SK-N-SH (cell line): ENCODE data around the gene TTN. TPM values are rescaled to one million over a fixed set of nuclear protein-coding genes. Genes with fewer than 3 reads are reported as not detected.

Source experiments
- CTCF ChIA-PET: fragments of 300-600, 350-600 bp; formaldehyde crosslinking; extraction: SDS; loops from one replicate; lab custom pipeline; 2021; lab: Yijun Ruan, JAX
- POLR2A ChIA-PET: fragments of 350-600 bp; sonication (Branson Sonifier 250); formaldehyde crosslinking; extraction: SDS; loops from one replicate; lab custom pipeline; 2020; ENCODE audit warnings: antibody characterized with exemption, inconsistent platforms; lab: Yijun Ruan, JAX
- DNase-seq: peaks from one replicate; pipeline ENCODE4 v3.0.0; 2012
- H2AFZ ChIP-seq: fragments of 200-600 bp; sonication (generic); 2 replicates; pipeline ENCODE4 v1.8.1; 2016; ENCODE audit warnings: antibody characterized with exemption, mild to moderate bottlenecking, low read depth
- H3F3A ChIP-seq: fragments of 200-600 bp; sonication (generic); replicated peaks from 2 replicates; pipeline ENCODE3; 2016; ENCODE audit warnings: antibody characterized with exemption, mild to moderate bottlenecking; ENCODE audit not compliant: insufficient read depth
- H3K27ac ChIP-seq, 2 experiments: fragments of 200-500 bp in 1 of 2; fragments of 200-600 bp in 1 of 2; sonication (Bioruptor generic) in 1 of 2; sonication (generic), shearing (Covaris generic) in 1 of 2; 2 replicates each; pipeline versions ENCODE4 v1.5.1 to v1.6.1; 2014 to 2016; ENCODE audit warnings: low read depth in 2 of 2, inconsistent platforms in 1 of 2, low read length in 1 of 2, mild to moderate bottlenecking in 1 of 2, mixed read lengths in 1 of 2
- H3K27me3 ChIP-seq: fragments of 200-600 bp; sonication (generic), shearing (Covaris generic); 2 replicates; pipeline ENCODE4 v1.6.1; 2016; ENCODE audit warnings: mixed run types; ENCODE audit not compliant: insufficient read depth
- H3K36me3 ChIP-seq, 2 experiments: fragments of 200-500 bp in 1 of 2; fragments of 200-600 bp in 1 of 2; sonication (Bioruptor generic) in 1 of 2; sonication (generic) in 1 of 2; replicated peaks in 1 of 2; 2 replicates each; pipeline versions ENCODE3 to v1.5.1; 2014 to 2016; ENCODE audit warnings: low read length in 1 of 2, mild to moderate bottlenecking in 1 of 2; ENCODE audit not compliant: insufficient read depth in 2 of 2, control insufficient read depth in 1 of 2
- H3K4me1 ChIP-seq, 2 experiments: fragments of 200-500 bp in 1 of 2; fragments of 200-600 bp in 1 of 2; sonication (Bioruptor generic) in 1 of 2; sonication (generic), shearing (Covaris generic) in 1 of 2; 2 replicates each; pipeline versions ENCODE4 v1.5.1 to v1.6.1; 2014 to 2016; ENCODE audit warnings: low read depth in 1 of 2, low read length in 1 of 2, mixed run types in 1 of 2; ENCODE audit not compliant: insufficient read depth in 2 of 2, control insufficient read depth in 1 of 2
- H3K4me2 ChIP-seq: fragments of 200-600 bp; sonication (generic), shearing (Covaris generic); 2 replicates; pipeline ENCODE4 v1.6.1; 2017; ENCODE audit warnings: mixed run types
- H3K4me3 ChIP-seq, 2 experiments: fragments of 200-500 bp in 1 of 2; fragments of 200-600 bp in 1 of 2; sonication (Bioruptor generic) in 1 of 2; sonication (generic), shearing (Covaris generic) in 1 of 2; 2 replicates each; pipeline versions ENCODE4 v1.5.1 to v1.8.1; 2014 to 2016; ENCODE audit warnings: low read depth in 2 of 2, inconsistent platforms in 1 of 2, low read length in 1 of 2, mild to moderate bottlenecking in 1 of 2, mixed read lengths in 1 of 2, moderate library complexity in 1 of 2
- H3K79me2 ChIP-seq: fragments of 200-600 bp; sonication (generic); 2 replicates; pipeline ENCODE4 v1.8.1; 2017; ENCODE audit warnings: mild to moderate bottlenecking; ENCODE audit not compliant: insufficient read depth
- H3K9ac ChIP-seq: fragments of 200-600 bp; sonication (generic); 2 replicates; pipeline ENCODE4 v1.6.1; 2017; ENCODE audit warnings: mixed run types
- H3K9me2 ChIP-seq: fragments of 200-600 bp; sonication (generic); 2 replicates; pipeline ENCODE4 v1.6.1; 2017; ENCODE audit warnings: mixed run types
- H3K9me3 ChIP-seq: fragments of 200-600 bp; sonication (generic); 2 replicates; pipeline ENCODE4 v1.6.1; 2017; ENCODE audit warnings: mixed run types, mild to moderate bottlenecking, moderate library complexity
- H4K20me1 ChIP-seq: fragments of 200-600 bp; sonication (generic); 2 replicates; pipeline ENCODE4 v1.6.1; 2017; ENCODE audit warnings: mild to moderate bottlenecking, mixed run types; ENCODE audit not compliant: insufficient read depth
- CHD2 ChIP-seq: fragments of 150-350 bp; IDR thresholded peaks from 2 replicates; pipeline ENCODE4 v1.6.1; 2018; ENCODE audit warnings: low read length; ENCODE audit not compliant: partially characterized antibody
- GABPA ChIP-seq: IDR thresholded peaks from 2 replicates; pipeline ENCODE4 v1.4.0; 2012; ENCODE audit warnings: low read depth, mild to moderate bottlenecking
- GATA2 ChIP-seq: sonication (generic); formaldehyde crosslinking; IDR thresholded peaks from 2 replicates; pipeline ENCODE4 v1.5.0; 2020; ENCODE audit warnings: mild to moderate bottlenecking, missing genetic modification reagents
- JUND ChIP-seq: IDR thresholded peaks from 2 replicates; pipeline ENCODE4 v1.4.0; 2012
- MEF2A ChIP-seq: IDR thresholded peaks from 2 replicates; pipeline ENCODE4 v1.4.0; 2012; ENCODE audit warnings: low read depth, borderline replicate concordance
- MXI1 ChIP-seq: IDR thresholded peaks from 2 replicates; pipeline ENCODE4 v1.6.1; 2012; ENCODE audit warnings: mild to moderate bottlenecking, low read depth, low read length, improper control_type of control experiment
- NRF1 ChIP-seq: IDR thresholded peaks from 2 replicates; pipeline ENCODE4 v1.6.1; 2012; ENCODE audit warnings: low read depth, mild to moderate bottlenecking, low read length
- PBX3 ChIP-seq: IDR thresholded peaks from 2 replicates; pipeline ENCODE4; 2012
- POLR2AphosphoS5 ChIP-seq: IDR thresholded peaks from 2 replicates; pipeline ENCODE4 v1.6.1; 2012; ENCODE audit warnings: low read depth, low read length
- SIN3A ChIP-seq: IDR thresholded peaks from 2 replicates; pipeline ENCODE4 v1.6.1; 2012; ENCODE audit warnings: low read depth, mild to moderate bottlenecking, low read length, moderate library complexity, borderline replicate concordance
- TCF12 ChIP-seq: IDR thresholded peaks from 2 replicates; pipeline ENCODE4 v1.4.0; 2012
- ZBTB33 ChIP-seq: IDR thresholded peaks from 2 replicates; pipeline ENCODE4 v1.4.0; 2012; ENCODE audit warnings: low read depth, borderline replicate concordance
- WGBS: methylation state at CpG from one replicate; pipeline ENCODE4 v1.1.6; 2017; ENCODE audit warnings: low lambda C conversion rate; 5-methylcytosine and 5-hydroxymethylcytosine counted together
- polyA plus RNA-seq, 3 experiments: library from polyadenylated mRNA; depleted of rRNA; stranded (reverse); fragments of >200 nt; gene quantifications; 2 replicates each; pipeline ENCODE4 v1.2.3, GENCODE V29; 2012
- TF ChIP-seq, protein P1 (sequence below): IDR thresholded peaks from 2 replicates; pipeline ENCODE4 v1.4.0; 2012; ENCODE audit warnings: low read depth, borderline replicate concordance
- TF ChIP-seq, protein P2 (sequence below): fragments of 150-350 bp; IDR thresholded peaks from 2 replicates; pipeline ENCODE4 v1.6.1; 2016; ENCODE audit warnings: mild to moderate bottlenecking, low read depth, low read length
- TF ChIP-seq, protein P3 (sequence below): fragments of 150-350 bp; IDR thresholded peaks from 2 replicates; pipeline ENCODE4 v1.6.1; 2017; ENCODE audit warnings: antibody characterized with exemption, low read length, low read depth, borderline replicate concordance

TTN gene
- polyA plus RNA-seq, 1 of the 3 experiments (the other 2 are of a cell fraction) = 0.08 TPM

- TF ChIP-seq ZBTB33 (no peak), NRF1 (no peak), CHD2 (no peak), GATA2 (CRISPR knock-in tag) (no peak)
- TF ChIP-seq, protein P1, sequence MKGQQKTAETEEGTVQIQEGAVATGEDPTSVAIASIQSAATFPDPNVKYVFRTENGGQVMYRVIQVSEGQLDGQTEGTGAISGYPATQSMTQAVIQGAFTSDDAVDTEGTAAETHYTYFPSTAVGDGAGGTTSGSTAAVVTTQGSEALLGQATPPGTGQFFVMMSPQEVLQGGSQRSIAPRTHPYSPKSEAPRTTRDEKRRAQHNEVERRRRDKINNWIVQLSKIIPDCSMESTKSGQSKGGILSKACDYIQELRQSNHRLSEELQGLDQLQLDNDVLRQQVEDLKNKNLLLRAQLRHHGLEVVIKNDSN = no peak
- TF ChIP-seq, all 33 proteins: peak for 0
These were observed 12.1 kb upstream of the TTN start (continued) for GRCh38 chr2:178819147-178819875.

GRCh38 chr2:178811901-178812300, 4.7 kb upstream of the TTN start:
- no peak overlapping the region for H3K4me3 ChIP-seq
- H3K4me2 ChIP-seq = no peak overlapping the region
- TF ChIP-seq ZBTB33 (no peak), PBX3 (no peak), MEF2A (no peak), JUND (no peak), TCF12 (no peak), POLR2AphosphoS5 (no peak), MXI1 (no peak), SIN3A (no peak), GABPA (no peak)
- TF ChIP-seq, protein P2, sequence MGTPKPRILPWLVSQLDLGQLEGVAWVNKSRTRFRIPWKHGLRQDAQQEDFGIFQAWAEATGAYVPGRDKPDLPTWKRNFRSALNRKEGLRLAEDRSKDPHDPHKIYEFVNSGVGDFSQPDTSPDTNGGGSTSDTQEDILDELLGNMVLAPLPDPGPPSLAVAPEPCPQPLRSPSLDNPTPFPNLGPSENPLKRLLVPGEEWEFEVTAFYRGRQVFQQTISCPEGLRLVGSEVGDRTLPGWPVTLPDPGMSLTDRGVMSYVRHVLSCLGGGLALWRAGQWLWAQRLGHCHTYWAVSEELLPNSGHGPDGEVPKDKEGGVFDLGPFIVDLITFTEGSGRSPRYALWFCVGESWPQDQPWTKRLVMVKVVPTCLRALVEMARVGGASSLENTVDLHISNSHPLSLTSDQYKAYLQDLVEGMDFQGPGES = no peak
- TF ChIP-seq, protein P3, sequence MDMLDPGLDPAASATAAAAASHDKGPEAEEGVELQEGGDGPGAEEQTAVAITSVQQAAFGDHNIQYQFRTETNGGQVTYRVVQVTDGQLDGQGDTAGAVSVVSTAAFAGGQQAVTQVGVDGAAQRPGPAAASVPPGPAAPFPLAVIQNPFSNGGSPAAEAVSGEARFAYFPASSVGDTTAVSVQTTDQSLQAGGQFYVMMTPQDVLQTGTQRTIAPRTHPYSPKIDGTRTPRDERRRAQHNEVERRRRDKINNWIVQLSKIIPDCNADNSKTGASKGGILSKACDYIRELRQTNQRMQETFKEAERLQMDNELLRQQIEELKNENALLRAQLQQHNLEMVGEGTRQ = no peak
- no peak overlapping the region for H2AFZ ChIP-seq
- DNase-seq = no peak
- no peaks in the 10 kb centered on the region for H3K9me2 ChIP-seq
- ChIA-PET CTCF (interaction anchor here (1.0 to 3.3 kb wide), 5 partner anchors 16 to 104 kb away, joined by 3 to 12 read pairs (median 5); no protein-coding TSS in a partner anchor), POLR2A (interaction anchor here (0.6 kb wide), 1 partner anchor 79 kb away, joined by 3 read pairs; no protein-coding TSS in a partner anchor)
- no peaks in the 10 kb centered on the region for H3F3A ChIP-seq
- no peak overlapping the region; a peak in 1 of 4 replicates for H3K27ac ChIP-seq
- H4K20me1 ChIP-seq = no peaks in the 10 kb centered on the region
- WGBS = 46% methylated on average over 2 of the region's 2 CpGs
- no peaks in the 10 kb centered on the region for H3K9me3 ChIP-seq
- no peaks in the 10 kb centered on the region for H3K27me3 ChIP-seq
- H3K36me3 ChIP-seq = no peaks in the 10 kb centered on the region
- no peaks in the 10 kb centered on the region for H3K4me1 ChIP-seq
- no peaks in the 10 kb centered on the region for H3K79me2 ChIP-seq
- no peak overlapping the region for H3K9ac ChIP-seq
